B cell (primary cell): ENCODE data around the gene ECI1. TPM values are rescaled to one million over a fixed set of nuclear protein-coding genes. Genes with fewer than 3 reads are reported as not detected.

Experiments used
- ATAC-seq: fragments of 200-7000 bp; cut with Tn5 transposase; one replicate; pipeline ENCODE4 v1.10.0; 2021; ENCODE audit warnings: low read depth, mild to moderate bottlenecking, moderate number of reproducible peaks, moderate library complexity
- CTCF ChIA-PET: fragments of 350-600 bp; sonication (Branson Sonifier 250); formaldehyde crosslinking; loops from one replicate; lab custom pipeline; 2021; ENCODE audit warnings: antibody characterized with exemption, inconsistent platforms; lab: Charles Lee
- POLR2A ChIA-PET: fragments of 350-600 bp; sonication (Branson Sonifier 250); formaldehyde crosslinking; loops from one replicate; lab custom pipeline; 2021; ENCODE audit warnings: antibody characterized with exemption; lab: Charles Lee
- DNase-seq: peaks from one replicate; pipeline ENCODE4 v3.0.0; 2013
- H2AFZ ChIP-seq: 2 replicates; pipeline ENCODE4 v1.6.1; 2012; ENCODE audit warnings: mild to moderate bottlenecking, low read depth, low read length; ENCODE audit not compliant: insufficient read depth, poor library complexity, severe bottlenecking
- H3K27ac ChIP-seq, 2 donors: 1 replicate in 1 of 2; 2 replicates in 1 of 2; pipeline ENCODE4 v1.5.1; 2012 to 2013; ENCODE audit warnings: low read length in 2 of 2, mild to moderate bottlenecking in 2 of 2, moderate library complexity in 1 of 2
- H3K27me3 ChIP-seq, 4 experiments: fragments of 200-600 bp in 1 of 4; sonication (generic) in 1 of 4; replicated peaks in 1 of 4; 1 replicate in 2 of 4; 2 replicates in 2 of 4; pipeline versions ENCODE4 v1.6.1 to v1.7.0; 2013 to 2016; ENCODE audit warnings: low read length in 3 of 4, mild to moderate bottlenecking in 2 of 4, mixed read lengths in 1 of 4, moderate library complexity in 1 of 4; ENCODE audit not compliant: insufficient read depth in 4 of 4, control insufficient read depth in 3 of 4; ENCODE audit errors: control extremely low read depth in 1 of 4
- H3K36me3 ChIP-seq, 2 experiments: replicated peaks in 1 of 2; 1 replicate in 1 of 2; 2 replicates in 1 of 2; pipeline versions ENCODE4 v1.6.1 to v1.7.1; 2013; ENCODE audit warnings: low read length in 1 of 2; ENCODE audit not compliant: insufficient read depth in 2 of 2, control insufficient read depth in 1 of 2; ENCODE audit errors: control extremely low read depth in 1 of 2, extremely low read depth in 1 of 2
- H3K4me1 ChIP-seq, 2 donors: fragments of 200-600 bp in 1 of 2; sonication (generic) in 1 of 2; 1 replicate in 1 of 2; 2 replicates in 1 of 2; pipeline versions ENCODE4 v1.5.1 to v1.6.1; 2013 to 2017; ENCODE audit warnings: low read length in 2 of 2; ENCODE audit not compliant: control insufficient read depth in 2 of 2, insufficient read depth in 2 of 2
- H3K4me2 ChIP-seq: replicated peaks from 2 replicates; pipeline ENCODE3; 2012; ENCODE audit warnings: mild to moderate bottlenecking, low read depth, low read length; ENCODE audit not compliant: poor library complexity, severe bottlenecking
- H3K4me3 ChIP-seq, 5 experiments: fragments of 200-600 bp in 1 of 5; sonication (generic) in 1 of 5; 1 replicate in 3 of 5; 2 replicates in 2 of 5; pipeline versions ENCODE4 v1.5.1 to v1.7.0; 2011 to 2016; ENCODE audit warnings: low read length in 4 of 5, mild to moderate bottlenecking in 4 of 5, low read depth in 2 of 5, control low read depth in 1 of 5, moderate library complexity in 1 of 5; ENCODE audit not compliant: insufficient read depth in 1 of 5; ENCODE audit errors: control extremely low read depth in 1 of 5, extremely low read depth in 1 of 5
- H3K79me2 ChIP-seq: fragments of 200-600 bp; sonication (generic); one replicate; pipeline ENCODE4 v1.6.0; 2016; ENCODE audit warnings: low read length; ENCODE audit not compliant: control insufficient read depth, insufficient read depth
- H3K9ac ChIP-seq: fragments of 200-600 bp; sonication (generic); 2 replicates; pipeline ENCODE4 v1.6.1; 2017; ENCODE audit warnings: mild to moderate bottlenecking, low read length, moderate library complexity
- H3K9me3 ChIP-seq, 3 donors: one replicate each; pipeline versions ENCODE4 v1.6.1 to v1.7.1; 2013; ENCODE audit warnings: low read length in 2 of 3; ENCODE audit not compliant: control insufficient read depth in 2 of 3, insufficient read depth in 1 of 3; ENCODE audit errors: control extremely low read depth in 1 of 3
- H4K20me1 ChIP-seq: 2 replicates; pipeline ENCODE4 v1.6.0; 2012; ENCODE audit warnings: mild to moderate bottlenecking, low read length; ENCODE audit not compliant: insufficient read depth, control insufficient read depth, poor library complexity, severe bottlenecking
- H3K27ac Mint-ChIP-seq: one replicate; pipeline ENCODE4 v1.8.0; 2021; ENCODE audit warnings: mixed read lengths
- H3K27me3 Mint-ChIP-seq: one replicate; pipeline ENCODE4 v1.8.0; 2021; ENCODE audit warnings: mixed read lengths
- H3K4me1 Mint-ChIP-seq: one replicate; pipeline ENCODE4 v1.8.0; 2021; ENCODE audit warnings: mixed read lengths
- H3K4me3 Mint-ChIP-seq: one replicate; pipeline ENCODE4 v1.8.0; 2021; ENCODE audit warnings: mixed read lengths
- H3K9me3 Mint-ChIP-seq: one replicate; pipeline ENCODE4 v1.8.0; 2022; ENCODE audit warnings: mixed read lengths; ENCODE audit not compliant: insufficient read depth
- EZH2 ChIP-seq: IDR thresholded peaks from 2 replicates; pipeline ENCODE4 v1.6.1; 2012; ENCODE audit warnings: borderline replicate concordance, low read depth, mild to moderate bottlenecking, moderate library complexity, low read length; ENCODE audit not compliant: insufficient read depth, poor library complexity, severe bottlenecking
- WGBS: methylation state at CpG from one replicate; pipeline ENCODE4 v1.1.5; 2013; ENCODE audit warnings: missing lambda C conversion rate; ENCODE audit not compliant: insufficient coverage; 5-methylcytosine and 5-hydroxymethylcytosine counted together
- intact Hi-C: fragments of 100-400 bp; cut with micrococcal nuclease; formaldehyde crosslinking; loops from one replicate; pipeline ENCODE4 v1.10.0; 2022
- polyA plus RNA-seq: library from polyadenylated mRNA; depleted of rRNA; stranded (reverse); fragments of >200 nt; gene quantifications from 2 replicates; pipeline ENCODE4 v1.2.3, GENCODE V29; 2012
- total RNA-seq, 2 donors: library from RNA; stranded (reverse); fragments of 120-200 nt in 1 of 2; gene quantifications; 1 replicate in 1 of 2; 2 replicates in 1 of 2; pipeline versions ENCODE4 v1.2.3 to v1.2.4, GENCODE V29; 2013 to 2022
- TF ChIP-seq, protein P1 (sequence below): fragments of 200-600 bp; IDR thresholded peaks from one replicate; pipeline ENCODE4 v1.8.0; 2022; ENCODE audit warnings: antibody characterized with exemption, mild to moderate bottlenecking

The ECI1 gene
- total and polyA plus RNA-seq, 2 donors (not counting 1 experiment from before 2014, with no cell fraction given): 34.3 to 38.4 TPM

DNA sequence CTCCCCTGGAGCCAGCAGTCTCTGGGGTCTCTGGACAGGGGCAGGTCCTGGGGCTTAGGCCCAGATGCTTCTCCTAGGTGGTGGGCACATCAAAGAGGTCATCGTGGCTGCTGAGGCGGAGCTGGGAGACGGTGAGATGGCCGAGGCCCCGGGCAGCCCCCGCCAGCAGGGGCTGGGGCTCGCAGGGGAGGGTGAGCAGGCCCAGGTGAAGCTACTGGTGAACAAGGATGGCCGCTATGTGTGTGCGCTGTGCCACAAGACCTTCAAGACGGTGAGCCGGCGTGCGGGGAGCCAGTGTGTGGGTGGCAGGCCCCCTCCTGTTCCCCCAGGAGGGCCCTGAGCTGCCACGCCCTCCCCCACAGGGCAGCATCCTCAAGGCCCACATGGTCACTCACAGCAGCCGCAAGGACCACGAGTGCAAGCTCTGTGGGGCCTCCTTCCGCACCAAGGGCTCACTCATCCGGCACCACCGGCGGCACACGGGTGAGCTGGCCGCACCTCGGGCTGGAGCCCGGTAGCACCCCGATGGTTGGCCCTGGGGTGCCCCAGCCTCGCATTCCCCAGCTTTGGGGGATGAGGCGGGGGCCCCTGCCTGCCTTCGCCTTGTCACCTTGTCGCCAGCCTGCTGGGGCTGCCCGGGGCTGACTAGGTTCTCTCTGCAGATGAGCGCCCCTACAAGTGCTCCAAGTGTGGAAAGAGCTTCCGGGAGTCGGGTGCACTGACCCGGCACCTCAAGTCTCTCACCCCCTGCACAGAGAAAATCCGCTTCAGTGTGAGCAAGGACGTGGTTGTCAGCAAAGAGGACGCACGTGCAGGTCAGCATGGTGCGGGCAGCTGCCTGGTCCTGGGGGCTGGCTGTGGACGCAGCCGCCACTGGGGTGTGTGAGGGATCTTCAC lies 19.0 kb downstream of the ECI1 start:
- no peak overlapping the region for H3K9ac ChIP-seq

More for the DNA sequence above, 19.0 kb downstream of the ECI1 start:
- no peak for ATAC-seq
- H3K4me1 ChIP-seq: peaks cover 10 to 12% of the 10 kb centered on the region in 2 donors
- peaks cover 14% of the 10 kb centered on the region for H3K79me2 ChIP-seq
- no peak overlapping the region for H3K27ac ChIP-seq
- Mint-ChIP-seq H3K4me3 (no peak overlapping the region), H3K4me1 (no peaks in the 10 kb centered on the region), H3K27ac (no peak overlapping the region), H3K9me3 (no peaks in the 10 kb centered on the region), H3K27me3 (peaks cover 3% of the 10 kb centered on the region)
- H4K20me1 ChIP-seq: peaks cover 53% of the 10 kb centered on the region
- no peak overlapping the region for H3K4me3 ChIP-seq
- WGBS: 93% methylated on average over 33 of the region's 41 CpGs
- no peak overlapping the region for H3K4me2 ChIP-seq
- peaks cover 0 to 19% (median 7%) of the 10 kb centered on the region in 4 experiments for H3K27me3 ChIP-seq
- intact Hi-C loops: no loop called here
- peaks cover 0 to 2% (median 0%) of the 10 kb centered on the region in 3 donors for H3K9me3 ChIP-seq
- H3K36me3 ChIP-seq: peaks cover 0 to 64% of the 10 kb centered on the region in 2 experiments
- no peak for TF ChIP-seq EZH2
- TF ChIP-seq, protein P1, sequence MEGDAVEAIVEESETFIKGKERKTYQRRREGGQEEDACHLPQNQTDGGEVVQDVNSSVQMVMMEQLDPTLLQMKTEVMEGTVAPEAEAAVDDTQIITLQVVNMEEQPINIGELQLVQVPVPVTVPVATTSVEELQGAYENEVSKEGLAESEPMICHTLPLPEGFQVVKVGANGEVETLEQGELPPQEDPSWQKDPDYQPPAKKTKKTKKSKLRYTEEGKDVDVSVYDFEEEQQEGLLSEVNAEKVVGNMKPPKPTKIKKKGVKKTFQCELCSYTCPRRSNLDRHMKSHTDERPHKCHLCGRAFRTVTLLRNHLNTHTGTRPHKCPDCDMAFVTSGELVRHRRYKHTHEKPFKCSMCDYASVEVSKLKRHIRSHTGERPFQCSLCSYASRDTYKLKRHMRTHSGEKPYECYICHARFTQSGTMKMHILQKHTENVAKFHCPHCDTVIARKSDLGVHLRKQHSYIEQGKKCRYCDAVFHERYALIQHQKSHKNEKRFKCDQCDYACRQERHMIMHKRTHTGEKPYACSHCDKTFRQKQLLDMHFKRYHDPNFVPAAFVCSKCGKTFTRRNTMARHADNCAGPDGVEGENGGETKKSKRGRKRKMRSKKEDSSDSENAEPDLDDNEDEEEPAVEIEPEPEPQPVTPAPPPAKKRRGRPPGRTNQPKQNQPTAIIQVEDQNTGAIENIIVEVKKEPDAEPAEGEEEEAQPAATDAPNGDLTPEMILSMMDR: no peak
- no peak for DNase-seq
- H2AFZ ChIP-seq: no peak overlapping the region
- POLR2A ChIA-PET: no interaction called here
- CTCF ChIA-PET: no interaction called here
